ENCODE measurements around the gene GCH1. TPM values are rescaled to one million over a fixed set of nuclear protein-coding genes. Genes with fewer than 3 reads are reported as not detected.

Gene GCH1
- total and polyA plus RNA-seq, 4 donors = 1.3 to 10.4 (median 6.7) TPM

DNA sequence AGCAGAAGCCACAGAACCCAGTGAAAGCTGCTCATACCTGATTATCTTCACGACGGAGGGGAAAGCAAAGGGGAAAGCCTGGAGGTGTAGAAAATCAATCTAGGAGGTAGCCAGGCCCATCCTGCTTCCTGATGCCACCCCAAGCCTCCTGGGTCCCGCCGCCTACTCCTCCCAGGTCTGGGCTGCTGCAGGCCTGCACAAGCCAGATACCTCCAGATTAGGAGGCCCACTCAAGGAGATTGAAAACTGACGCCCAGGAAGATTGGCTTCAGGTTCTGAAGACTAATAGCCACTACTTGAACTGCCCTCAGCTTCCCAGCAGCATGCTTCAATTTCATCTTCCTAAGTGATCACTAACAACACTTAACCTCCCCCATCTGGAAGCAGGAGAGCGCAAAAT is 87.1 kb downstream of the GCH1 start:
- Histone ChIP-seq H3K4me1 (ENCODE audit: control insufficient read depth in 1 of 2, insufficient read depth in 2 of 2, low read length in 2 of 2) (no peaks in the 10 kb centered on the region), H3K27ac (ENCODE audit: low read depth in 1 of 2, low read length in 2 of 2) (no peak overlapping the region), H3K36me3 (ENCODE audit: control insufficient read depth in 1 of 2, insufficient read depth in 2 of 2, low read length in 1 of 2) (no peaks in the 10 kb centered on the region), H3K4me3 (ENCODE audit: low read length in 2 of 2) (no peak overlapping the region), H3K9me3 (ENCODE audit: control insufficient read depth, low read length) (no peaks in the 10 kb centered on the region), H3K27me3 (ENCODE audit: control insufficient read depth in 1 of 2, insufficient read depth in 2 of 2, low read length in 1 of 2) (no peaks in the 10 kb centered on the region)
- 91 to 94% methylated on average over 6 of the region's 6 CpGs for WGBS, 2 donors
- intact Hi-C loops (cut with DNase I) = no loop called here
- DNase-seq (no peak), ATAC-seq (ENCODE audit: low FRiP score) (no peak)

- Histone ChIP-seq H3K27me3 (ENCODE audit: control insufficient read depth in 1 of 2, insufficient read depth in 2 of 2, low read length in 1 of 2) (no peaks in the 10 kb centered on the region), H3K4me3 (ENCODE audit: low read length in 2 of 2) (no peak overlapping the region), H3K9me3 (ENCODE audit: control insufficient read depth, low read length) (no peaks in the 10 kb centered on the region), H3K36me3 (ENCODE audit: control insufficient read depth in 1 of 2, insufficient read depth in 2 of 2, low read length in 1 of 2) (no peaks in the 10 kb centered on the region), H3K4me1 (ENCODE audit: control insufficient read depth in 1 of 2, insufficient read depth in 2 of 2, low read length in 2 of 2) (no peaks in the 10 kb centered on the region), H3K27ac (ENCODE audit: low read depth in 1 of 2, low read length in 2 of 2) (no peak overlapping the region)
- DNase-seq (peak; percentile 69 to 83), ATAC-seq (ENCODE audit: low FRiP score) (no peak)
- intact Hi-C loops (cut with DNase I) = no loop called here
- WGBS, 2 donors = 44 to 49% methylated on average over 12 of the region's 12 CpGs
Observed at GRCh38 chr14:54815016-54815415, 87.6 kb downstream of the GCH1 start.

- ATAC-seq (ENCODE audit: low FRiP score) (no peak), DNase-seq (no peak)
- Histone ChIP-seq H3K27me3 (ENCODE audit: control insufficient read depth in 1 of 2, insufficient read depth in 2 of 2, low read length in 1 of 2) (no peaks in the 10 kb centered on the region), H3K27ac (ENCODE audit: low read depth in 1 of 2, low read length in 2 of 2) (no peak overlapping the region), H3K9me3 (ENCODE audit: control insufficient read depth, low read length) (no peaks in the 10 kb centered on the region), H3K36me3 (ENCODE audit: control insufficient read depth in 1 of 2, insufficient read depth in 2 of 2, low read length in 1 of 2) (no peaks in the 10 kb centered on the region), H3K4me3 (ENCODE audit: low read length in 2 of 2) (no peak overlapping the region), H3K4me1 (ENCODE audit: control insufficient read depth in 1 of 2, insufficient read depth in 2 of 2, low read length in 2 of 2) (no peaks in the 10 kb centered on the region)
- 57 to 76% methylated on average over 5 of the region's 5 CpGs for WGBS, 2 donors
- intact Hi-C loops (cut with DNase I) = no loop called here
Observed at GRCh38 chr14:54814076-54814475, 88.5 kb downstream of the GCH1 start.

DNA sequence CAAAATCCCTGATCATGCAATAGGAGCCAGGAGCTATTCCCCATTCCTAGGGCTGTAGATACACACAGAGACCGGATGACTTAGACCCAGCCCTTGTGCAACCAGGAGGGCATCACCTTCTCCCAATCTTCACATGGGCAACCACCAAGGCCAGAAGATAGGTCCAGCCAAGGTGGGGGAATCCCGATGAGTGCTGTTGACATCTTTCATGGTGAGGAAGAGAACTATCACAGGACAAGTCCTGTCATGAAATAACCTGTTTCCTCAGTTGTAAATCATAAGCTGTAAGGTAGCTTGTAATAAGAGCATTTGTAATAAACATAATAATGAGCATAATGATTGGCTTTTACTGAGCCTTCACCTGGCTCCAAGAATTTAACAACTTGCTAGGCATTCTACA is 89.5 kb downstream of the GCH1 start:
- H3K9me3 ChIP-seq (ENCODE audit: control insufficient read depth, low read length) = no peaks in the 10 kb centered on the region
- no peaks in the 10 kb centered on the region for H3K27me3 ChIP-seq (ENCODE audit: control insufficient read depth in 1 of 2, insufficient read depth in 2 of 2, low read length in 1 of 2)
- no peak for DNase-seq
- no peak for ATAC-seq (ENCODE audit: low FRiP score)
- WGBS, 2 donors = 88 to 93% methylated on average over 2 of the region's 2 CpGs
- H3K4me3 ChIP-seq (ENCODE audit: low read length in 2 of 2) = no peak overlapping the region
- H3K4me1 ChIP-seq (ENCODE audit: control insufficient read depth in 1 of 2, insufficient read depth in 2 of 2, low read length in 2 of 2) = no peaks in the 10 kb centered on the region
- H3K27ac ChIP-seq (ENCODE audit: low read depth in 1 of 2, low read length in 2 of 2) = no peak overlapping the region
- no peaks in the 10 kb centered on the region for H3K36me3 ChIP-seq (ENCODE audit: control insufficient read depth in 1 of 2, insufficient read depth in 2 of 2, low read length in 1 of 2)
- intact Hi-C loops (cut with DNase I) = no loop called here

- intact Hi-C loops (cut with DNase I) = no loop called here
- ATAC-seq (ENCODE audit: low FRiP score) (no peak), DNase-seq (no peak)
- WGBS, 2 donors = 74 to 82% methylated on average over 6 of the region's 6 CpGs
- Histone ChIP-seq H3K27me3 (ENCODE audit: control insufficient read depth in 1 of 2, insufficient read depth in 2 of 2, low read length in 1 of 2) (no peaks in the 10 kb centered on the region), H3K9me3 (ENCODE audit: control insufficient read depth, low read length) (no peaks in the 10 kb centered on the region), H3K36me3 (ENCODE audit: control insufficient read depth in 1 of 2, insufficient read depth in 2 of 2, low read length in 1 of 2) (no peaks in the 10 kb centered on the region), H3K27ac (ENCODE audit: low read depth in 1 of 2, low read length in 2 of 2) (no peak overlapping the region), H3K4me1 (ENCODE audit: control insufficient read depth in 1 of 2, insufficient read depth in 2 of 2, low read length in 2 of 2) (no peaks in the 10 kb centered on the region), H3K4me3 (ENCODE audit: low read length in 2 of 2) (no peak overlapping the region)
Observed at GRCh38 chr14:54812617-54813016, 90.0 kb downstream of the GCH1 start.

GRCh38 chr14:54809767-54810166 is 92.9 kb downstream of the GCH1 start:
- ATAC-seq (ENCODE audit: low FRiP score) (no peak), DNase-seq (no peak)
- H3K27ac ChIP-seq (ENCODE audit: low read depth in 1 of 2, low read length in 2 of 2) = no peak overlapping the region
- no peaks in the 10 kb centered on the region for H3K9me3 ChIP-seq (ENCODE audit: control insufficient read depth, low read length)
- WGBS, 2 donors = 94% methylated on average over 8 of the region's 8 CpGs
- intact Hi-C loops (cut with DNase I) = no loop called here
- no peaks in the 10 kb centered on the region for H3K27me3 ChIP-seq (ENCODE audit: control insufficient read depth in 1 of 2, insufficient read depth in 2 of 2, low read length in 1 of 2)
- no peak overlapping the region for H3K4me3 ChIP-seq (ENCODE audit: low read length in 2 of 2)
- H3K4me1 ChIP-seq (ENCODE audit: control insufficient read depth in 1 of 2, insufficient read depth in 2 of 2, low read length in 2 of 2) = no peaks in the 10 kb centered on the region
- no peaks in the 10 kb centered on the region for H3K36me3 ChIP-seq (ENCODE audit: control insufficient read depth in 1 of 2, insufficient read depth in 2 of 2, low read length in 1 of 2)

DNA sequence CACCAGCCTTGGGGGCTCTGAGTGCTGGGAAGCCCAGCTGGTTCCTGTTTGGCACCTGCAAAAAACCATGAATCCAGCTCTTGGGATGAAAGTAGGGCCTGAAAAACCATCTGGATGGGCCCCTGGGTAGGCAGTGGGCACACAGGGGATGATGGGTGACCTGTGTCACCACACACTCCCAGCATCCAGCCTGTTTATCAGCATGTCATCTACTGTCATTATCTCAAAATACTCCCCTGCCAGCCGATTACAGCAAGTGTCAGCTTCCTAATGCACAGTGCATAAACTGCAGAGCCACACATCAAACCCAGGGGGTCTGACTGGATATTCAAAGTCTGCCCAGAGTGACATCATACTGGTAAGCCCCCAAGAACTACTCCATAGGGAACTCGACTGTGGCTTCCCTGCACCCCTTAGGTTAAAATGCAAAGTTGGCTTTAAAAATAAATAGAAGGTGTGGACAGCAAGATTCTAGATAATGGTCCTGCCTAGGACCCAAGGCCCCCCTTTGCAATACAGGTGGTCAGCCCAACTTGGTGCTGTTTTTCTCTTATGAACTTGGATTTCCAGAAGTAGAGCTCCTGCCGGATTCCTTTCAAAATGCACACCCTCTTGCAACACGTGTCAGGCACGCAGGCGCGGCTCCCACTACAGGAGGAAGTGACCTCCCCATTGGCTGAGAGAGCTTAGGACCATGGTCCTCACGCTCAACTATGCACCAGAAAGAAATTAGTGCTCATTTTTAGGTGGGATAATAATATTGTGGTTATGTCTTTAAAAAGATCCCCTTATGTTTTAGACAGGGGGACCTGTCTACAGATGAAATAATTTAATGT is 94.1 kb downstream of the GCH1 start:
- Histone ChIP-seq H3K27me3 (ENCODE audit: control insufficient read depth in 1 of 2, insufficient read depth in 2 of 2, low read length in 1 of 2) (no peaks in the 10 kb centered on the region), H3K36me3 (ENCODE audit: control insufficient read depth in 1 of 2, insufficient read depth in 2 of 2, low read length in 1 of 2) (no peaks in the 10 kb centered on the region), H3K4me3 (ENCODE audit: low read length in 2 of 2) (no peak overlapping the region), H3K27ac (ENCODE audit: low read depth in 1 of 2, low read length in 2 of 2) (no peak overlapping the region), H3K9me3 (ENCODE audit: control insufficient read depth, low read length) (no peaks in the 10 kb centered on the region), H3K4me1 (ENCODE audit: control insufficient read depth in 1 of 2, insufficient read depth in 2 of 2, low read length in 2 of 2) (no peaks in the 10 kb centered on the region)
- DNase-seq (no peak), ATAC-seq (ENCODE audit: low FRiP score) (no peak)
- WGBS, 2 donors = 80 to 84% methylated on average over 8 of the region's 8 CpGs
- intact Hi-C loops (cut with DNase I) = no loop called here

DNA sequence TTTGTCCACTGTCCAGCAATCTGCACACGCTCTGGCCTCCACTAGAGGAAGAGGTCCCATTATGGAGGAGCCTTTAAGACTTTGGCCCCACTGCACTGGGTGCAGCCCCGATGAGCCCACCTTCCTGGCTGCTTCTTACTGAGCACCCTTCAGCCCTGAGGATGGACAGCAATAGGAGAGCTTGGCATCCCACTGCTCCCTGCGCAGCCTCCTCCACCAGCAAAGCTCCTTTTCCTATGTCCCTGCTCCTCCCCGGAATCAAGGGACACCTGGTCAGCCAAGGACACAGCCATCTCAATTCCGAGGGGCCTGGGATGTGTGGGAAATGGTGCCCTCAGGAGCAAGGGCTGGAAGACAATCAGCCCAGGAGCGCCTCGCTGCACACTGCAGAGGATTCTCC is 94.7 kb downstream of the GCH1 start:
- intact Hi-C loops (cut with DNase I) = loop anchor here (2.0 kb wide), 2 partner anchors 243 to 245 kb away; no protein-coding TSS in a partner anchor
- 91 to 94% methylated on average over 7 of the region's 7 CpGs for WGBS, 2 donors
- no peak for DNase-seq

DNA sequence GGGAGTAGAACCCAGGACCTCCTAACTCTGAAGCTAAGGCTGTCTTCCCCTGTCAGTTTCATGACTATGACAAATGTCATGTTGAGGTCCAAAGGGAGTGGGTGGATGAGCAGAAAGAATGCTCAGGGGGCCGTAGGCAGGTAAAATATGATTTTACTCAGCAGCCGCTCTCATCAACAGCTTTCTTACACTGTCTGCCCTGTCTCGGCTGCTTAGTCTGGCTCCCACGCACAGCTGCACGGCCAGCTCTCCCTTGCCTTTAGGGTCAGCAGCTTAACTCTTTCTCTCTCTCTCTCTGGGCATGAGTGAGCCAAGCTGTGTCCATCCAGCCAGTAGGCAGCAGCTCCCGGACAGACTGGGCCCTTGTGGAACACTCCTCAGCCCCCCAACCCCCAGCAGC is 95.2 kb downstream of the GCH1 start:
- Histone ChIP-seq H3K4me3 (ENCODE audit: low read length in 2 of 2) (no peak overlapping the region), H3K9me3 (ENCODE audit: control insufficient read depth, low read length) (no peaks in the 10 kb centered on the region), H3K27me3 (ENCODE audit: control insufficient read depth in 1 of 2, insufficient read depth in 2 of 2, low read length in 1 of 2) (no peaks in the 10 kb centered on the region), H3K36me3 (ENCODE audit: control insufficient read depth in 1 of 2, insufficient read depth in 2 of 2, low read length in 1 of 2) (no peaks in the 10 kb centered on the region), H3K27ac (ENCODE audit: low read depth in 1 of 2, low read length in 2 of 2) (no peak overlapping the region), H3K4me1 (ENCODE audit: control insufficient read depth in 1 of 2, insufficient read depth in 2 of 2, low read length in 2 of 2) (no peaks in the 10 kb centered on the region)
- intact Hi-C loops (cut with DNase I) = loop anchor here (2.0 kb wide), 2 partner anchors 243 to 245 kb away; no protein-coding TSS in a partner anchor
- ATAC-seq (ENCODE audit: low FRiP score) (no peak), DNase-seq (no peak)
- 84% methylated on average over 6 of the region's 6 CpGs for WGBS, 2 donors

More for the DNA sequence above, 94.7 kb downstream of the GCH1 start:
- H3K36me3 ChIP-seq (ENCODE audit: control insufficient read depth in 1 of 2, insufficient read depth in 2 of 2, low read length in 1 of 2) = no peaks in the 10 kb centered on the region
- no peak overlapping the region for H3K4me3 ChIP-seq (ENCODE audit: low read length in 2 of 2)
- H3K4me1 ChIP-seq (ENCODE audit: control insufficient read depth in 1 of 2, insufficient read depth in 2 of 2, low read length in 2 of 2) = no peaks in the 10 kb centered on the region
- no peak overlapping the region for H3K27ac ChIP-seq (ENCODE audit: low read depth in 1 of 2, low read length in 2 of 2)
- no peaks in the 10 kb centered on the region for H3K27me3 ChIP-seq (ENCODE audit: control insufficient read depth in 1 of 2, insufficient read depth in 2 of 2, low read length in 1 of 2)
- ATAC-seq (ENCODE audit: low FRiP score) = no peak
- H3K9me3 ChIP-seq (ENCODE audit: control insufficient read depth, low read length) = no peaks in the 10 kb centered on the region
